Esophagus (tissue), 2 donors: ENCODE data around the gene PDZD7. TPM values are rescaled to one million over a fixed set of nuclear protein-coding genes. Genes with fewer than 3 reads are reported as not detected.

Experiments
- H3K27ac ChIP-seq, 2 donors: one replicate each; pipeline ENCODE4 v1.5.1; 2013; ENCODE audit warnings: low read depth in 2 of 2, mild to moderate bottlenecking in 2 of 2, inconsistent platforms in 1 of 2, low read length in 1 of 2, moderate library complexity in 1 of 2
- H3K27me3 ChIP-seq, 2 donors: one replicate each; pipeline ENCODE4 v1.6.1; 2013; ENCODE audit warnings: low read length in 2 of 2, control low read depth in 1 of 2, mild to moderate bottlenecking in 1 of 2; ENCODE audit not compliant: insufficient read depth in 2 of 2, control insufficient read depth in 1 of 2
- H3K36me3 ChIP-seq, 2 donors: one replicate each; pipeline ENCODE4 v1.6.1; 2013; ENCODE audit warnings: low read length in 1 of 2; ENCODE audit not compliant: control insufficient read depth in 2 of 2, insufficient read depth in 2 of 2
- H3K4me1 ChIP-seq, 2 donors: one replicate each; pipeline ENCODE4 v1.6.1; 2013; ENCODE audit warnings: low read length in 1 of 2; ENCODE audit not compliant: control insufficient read depth in 2 of 2, insufficient read depth in 2 of 2
- H3K4me3 ChIP-seq, 2 donors: one replicate each; pipeline ENCODE4 v1.5.1; 2013; ENCODE audit warnings: low read length in 2 of 2, mild to moderate bottlenecking in 2 of 2, low read depth in 1 of 2, moderate library complexity in 1 of 2
- H3K9me3 ChIP-seq, 2 donors: one replicate each; pipeline ENCODE4 v1.6.1; 2013; ENCODE audit warnings: mild to moderate bottlenecking in 2 of 2, low read depth in 1 of 2, low read length in 1 of 2, moderate library complexity in 1 of 2; ENCODE audit not compliant: control insufficient read depth in 2 of 2, insufficient read depth in 1 of 2
- WGBS, 2 donors: extraction: QIAGEN DNeasy Blood & Tissue Kit; methylation state at CpG; one replicate each; pipeline ENCODE4 v1.1.7; 2013; 5-methylcytosine and 5-hydroxymethylcytosine counted together
- polyA plus RNA-seq, 2 donors: library from polyadenylated mRNA; stranded (reverse); fragments of 200-250 nt; gene quantifications; one replicate each; pipeline ENCODE4 v1.2.3, GENCODE V29; 2013
- donor health status: healthy with polysubstance abuse.
- donor health status: Bipolar disorder and iron deficiency.

The PDZD7 gene
- polyA plus RNA-seq, 2 donors = 0.11 to 0.14 TPM

- Histone ChIP-seq H3K27ac (peak overlapping the region; percentile 94 to 95), H3K9me3 (no peaks in the 10 kb centered on the region), H3K4me1 (peaks cover 0 to 7% of the 10 kb centered on the region in 2 donors), H3K27me3 (no peaks in the 10 kb centered on the region), H3K4me3 (peak overlapping the region; percentile 55 to 59), H3K36me3 (peaks cover under 1 to 8% of the 10 kb centered on the region in 2 donors)
- 3% methylated on average over 40 of the region's 40 CpGs for WGBS, 2 donors
Measured at GRCh38 chr10:101042667-101043362, 11.9 kb upstream of the PDZD7 start.

GRCh38 chr10:101042118-101042517 lies 11.2 kb upstream of the PDZD7 start:
- H3K36me3 ChIP-seq = peaks cover 3 to 14% of the 10 kb centered on the region in 2 donors
- peak overlapping the region; percentile 55 to 59 for H3K4me3 ChIP-seq
- peak overlapping the region; percentile 94 to 95 for H3K27ac ChIP-seq
- H3K4me1 ChIP-seq = peaks cover 0 to 7% of the 10 kb centered on the region in 2 donors
- WGBS, 2 donors = 62% methylated on average over 4 of the region's 4 CpGs
- H3K9me3 ChIP-seq = no peaks in the 10 kb centered on the region
- H3K27me3 ChIP-seq = no peaks in the 10 kb centered on the region

- Histone ChIP-seq H3K36me3 (peaks cover 3 to 14% of the 10 kb centered on the region in 2 donors), H3K4me1 (peaks cover 0 to 7% of the 10 kb centered on the region in 2 donors), H3K27ac (no peak overlapping the region), H3K9me3 (no peaks in the 10 kb centered on the region), H3K27me3 (no peaks in the 10 kb centered on the region), H3K4me3 (no peak overlapping the region)
- 24% methylated on average over 6 of the region's 6 CpGs for WGBS, 2 donors
Measured at GRCh38 chr10:101041252-101041761, 10.4 kb upstream of the PDZD7 start.

- Histone ChIP-seq H3K27ac (no peak overlapping the region), H3K4me1 (peaks cover 0 to 7% of the 10 kb centered on the region in 2 donors), H3K4me3 (no peak overlapping the region), H3K27me3 (no peaks in the 10 kb centered on the region), H3K36me3 (peaks cover 3 to 18% of the 10 kb centered on the region in 2 donors), H3K9me3 (no peaks in the 10 kb centered on the region)
- 38 to 40% methylated on average over 2 of the region's 2 CpGs for WGBS, 2 donors
Measured at GRCh38 chr10:101040851-101041250, 9.9 kb upstream of the PDZD7 start.

DNA sequence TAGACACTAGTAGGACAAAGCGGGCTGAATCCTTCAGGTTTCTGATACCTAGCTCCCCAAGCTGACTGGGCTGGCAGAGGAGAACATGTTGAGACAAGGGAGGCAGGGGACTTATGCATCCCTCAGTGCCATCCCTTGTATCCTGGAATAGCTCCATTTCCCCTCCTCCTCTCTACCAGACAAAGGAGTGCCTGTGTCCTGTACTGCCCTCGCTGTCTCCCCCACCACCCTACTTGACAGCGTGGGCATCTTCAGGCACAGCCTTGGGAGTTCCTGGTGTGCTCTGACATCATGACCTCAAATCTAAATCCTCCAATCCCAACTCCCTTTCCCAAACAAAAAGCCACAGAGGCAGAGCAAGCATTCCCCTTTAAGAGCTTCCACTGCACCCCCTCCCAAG lies 9.1 kb upstream of the PDZD7 start:
- 94 to 95% methylated on average over 3 of the region's 3 CpGs for WGBS, 2 donors
- H3K36me3 ChIP-seq = peaks cover 6 to 22% of the 10 kb centered on the region in 2 donors
- no peaks in the 10 kb centered on the region for H3K9me3 ChIP-seq
- no peak overlapping the region for H3K4me3 ChIP-seq
- H3K27me3 ChIP-seq = no peaks in the 10 kb centered on the region
- peaks cover 0 to 7% of the 10 kb centered on the region in 2 donors for H3K4me1 ChIP-seq
- H3K27ac ChIP-seq = no peak overlapping the region

GRCh38 chr10:101038484-101038883 lies 7.6 kb upstream of the PDZD7 start:
- WGBS, 2 donors = 68 to 81% methylated on average over 5 of the region's 5 CpGs
- Histone ChIP-seq H3K9me3 (no peaks in the 10 kb centered on the region), H3K27me3 (no peaks in the 10 kb centered on the region), H3K27ac (no peak overlapping the region), H3K36me3 (peaks cover 7 to 22% of the 10 kb centered on the region in 2 donors), H3K4me3 (no peak overlapping the region), H3K4me1 (peaks cover 0 to 6% of the 10 kb centered on the region in 2 donors)

GRCh38 chr10:101036726-101037125 lies 5.8 kb upstream of the PDZD7 start:
- peaks cover 3 to 7% of the 10 kb centered on the region in 2 donors for H3K4me1 ChIP-seq
- peaks cover 7 to 22% of the 10 kb centered on the region in 2 donors for H3K36me3 ChIP-seq
- no peaks in the 10 kb centered on the region for H3K9me3 ChIP-seq
- 78 to 81% methylated on average over 7 of the region's 7 CpGs for WGBS, 2 donors
- no peak overlapping the region for H3K27ac ChIP-seq
- no peaks in the 10 kb centered on the region for H3K27me3 ChIP-seq
- H3K4me3 ChIP-seq = no peak overlapping the region

- H3K4me1 ChIP-seq = peaks cover 3 to 9% of the 10 kb centered on the region in 2 donors
- H3K4me3 ChIP-seq = no peak overlapping the region
- peaks cover 7 to 22% of the 10 kb centered on the region in 2 donors for H3K36me3 ChIP-seq
- WGBS, 2 donors = 83 to 85% methylated on average over 9 to 10 of the region's 10 CpGs
- no peak overlapping the region for H3K27ac ChIP-seq
- H3K9me3 ChIP-seq = no peaks in the 10 kb centered on the region
- H3K27me3 ChIP-seq = no peaks in the 10 kb centered on the region
Measured at GRCh38 chr10:101035916-101036702, 5.2 kb upstream of the PDZD7 start.

- Histone ChIP-seq H3K27me3 (no peaks in the 10 kb centered on the region), H3K4me1 (peaks cover 3 to 11% of the 10 kb centered on the region in 2 donors), H3K27ac (no peak overlapping the region), H3K9me3 (no peaks in the 10 kb centered on the region), H3K36me3 (peaks cover 7 to 22% of the 10 kb centered on the region in 2 donors), H3K4me3 (no peak overlapping the region)
- 90 to 92% methylated on average over 7 of the region's 7 CpGs for WGBS, 2 donors
Measured at GRCh38 chr10:101035314-101035713, 4.4 kb upstream of the PDZD7 start.
